ENCODE measurements around the gene HSD17B11.
"Not testable (repeated sequence)": the region's sequence is repeated elsewhere in the genome, so short reads cannot be mapped to it uniquely, and the experiment has no call there.

HSD17B11 gene

DNA sequence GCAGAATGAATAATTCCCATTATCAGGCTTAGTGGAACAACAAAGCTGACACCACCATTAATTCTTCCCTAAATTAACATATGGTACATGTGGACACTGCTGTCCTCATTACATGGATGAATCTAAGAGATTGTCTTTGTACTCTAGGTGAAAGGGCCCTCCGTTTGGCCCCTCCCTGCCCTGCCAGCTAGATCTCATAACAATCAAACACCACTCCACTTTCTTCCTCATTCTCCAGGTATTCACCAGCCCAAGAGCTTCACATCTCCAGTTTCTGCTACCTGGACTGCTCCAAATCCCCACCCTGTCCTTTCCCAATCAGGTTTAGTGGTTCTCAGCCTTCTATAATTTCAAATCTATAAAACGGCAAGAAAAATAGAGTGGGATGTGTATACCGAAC lies 3.8 kb downstream of the HSD17B11 start:
- H3K4me1 ChIP-seq (ENCODE audit: control insufficient read depth, insufficient read depth, low read length), result no peaks in the 10 kb centered on the region
- POLR2A ChIA-PET, result no interaction called here
- H3K9me3 ChIP-seq (ENCODE audit: control insufficient read depth, insufficient read depth, low read depth, low read length), result no peaks in the 10 kb centered on the region
- H3K36me3 ChIP-seq (ENCODE audit: control insufficient read depth in 2 of 2, insufficient read depth in 1 of 2, low read length in 2 of 2), result peaks cover 0 to 18% of the 10 kb centered on the region in 2 experiments; a peak in 1 of 3 replicates
- no peak overlapping the region for H3K27ac ChIP-seq (ENCODE audit: extremely low read depth, low read depth, low read length)
- CTCF ChIA-PET, result interaction anchor here (0.6 to 2.0 kb wide), 2 partner anchors 11 to 78 kb away, joined by 3 to 4 read pairs; no protein-coding TSS in a partner anchor
- TF ChIP-seq ZNF174 (tag by site-specific recombination; IDR thresholded peaks at IDR 0.05), result no peak
- no peak for TF ChIP-seq ZNF202 (tag by site-specific recombination; IDR thresholded peaks at IDR 0.05; ENCODE audit: borderline replicate concordance)
- H3K4me3 ChIP-seq (ENCODE audit: low read depth, low read length), result no peak overlapping the region

- H3K36me3 ChIP-seq (ENCODE audit: control insufficient read depth in 2 of 2, insufficient read depth in 1 of 2, low read length in 2 of 2), result peaks cover 0 to 35% of the 10 kb centered on the region in 2 experiments; a peak in 2 of 3 replicates
- H3K9me3 ChIP-seq (ENCODE audit: control insufficient read depth, insufficient read depth, low read depth, low read length); H3K4me1 ChIP-seq (ENCODE audit: control insufficient read depth, insufficient read depth, low read length); H3K4me3 ChIP-seq (ENCODE audit: low read depth, low read length); POLR2A ChIA-PET; H3K27ac ChIP-seq (ENCODE audit: extremely low read depth, low read depth, low read length); CTCF ChIA-PET: not testable (repeated sequence)
Measured at GRCh38 chr4:87384466-87385132, 6.4 kb downstream of the HSD17B11 start.

- H3K27ac ChIP-seq (ENCODE audit: extremely low read depth, low read depth, low read length), result no peak overlapping the region
- peaks cover 0 to 30% of the 10 kb centered on the region in 2 experiments; a peak in 2 of 3 replicates for H3K36me3 ChIP-seq (ENCODE audit: control insufficient read depth in 2 of 2, insufficient read depth in 1 of 2, low read length in 2 of 2)
- no peaks in the 10 kb centered on the region for H3K4me1 ChIP-seq (ENCODE audit: control insufficient read depth, insufficient read depth, low read length)
- CTCF ChIA-PET, result no interaction called here
- no peak overlapping the region for H3K4me3 ChIP-seq (ENCODE audit: low read depth, low read length)
- H3K9me3 ChIP-seq (ENCODE audit: control insufficient read depth, insufficient read depth, low read depth, low read length), result no peaks in the 10 kb centered on the region
- POLR2A ChIA-PET, result interaction anchor here (1.5 kb wide), 1 partner anchor 8 kb away, joined by 4 read pairs; the partner anchor contains the start of gene HSD17B11
- TF ChIP-seq, protein P1, sequence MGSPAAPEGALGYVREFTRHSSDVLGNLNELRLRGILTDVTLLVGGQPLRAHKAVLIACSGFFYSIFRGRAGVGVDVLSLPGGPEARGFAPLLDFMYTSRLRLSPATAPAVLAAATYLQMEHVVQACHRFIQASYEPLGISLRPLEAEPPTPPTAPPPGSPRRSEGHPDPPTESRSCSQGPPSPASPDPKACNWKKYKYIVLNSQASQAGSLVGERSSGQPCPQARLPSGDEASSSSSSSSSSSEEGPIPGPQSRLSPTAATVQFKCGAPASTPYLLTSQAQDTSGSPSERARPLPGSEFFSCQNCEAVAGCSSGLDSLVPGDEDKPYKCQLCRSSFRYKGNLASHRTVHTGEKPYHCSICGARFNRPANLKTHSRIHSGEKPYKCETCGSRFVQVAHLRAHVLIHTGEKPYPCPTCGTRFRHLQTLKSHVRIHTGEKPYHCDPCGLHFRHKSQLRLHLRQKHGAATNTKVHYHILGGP (tag by site-specific recombination; IDR thresholded peaks at IDR 0.05), result no peak
- TF ChIP-seq ZNF600 (tag by site-specific recombination; IDR thresholded peaks at IDR 0.05), result no peak
- TF ChIP-seq GFI1B (tag by site-specific recombination; IDR thresholded peaks at IDR 0.05), result no peak
- TF ChIP-seq ZBTB20 (tag by site-specific recombination; IDR thresholded peaks at IDR 0.05), result no peak
- TF ChIP-seq, protein P2, sequence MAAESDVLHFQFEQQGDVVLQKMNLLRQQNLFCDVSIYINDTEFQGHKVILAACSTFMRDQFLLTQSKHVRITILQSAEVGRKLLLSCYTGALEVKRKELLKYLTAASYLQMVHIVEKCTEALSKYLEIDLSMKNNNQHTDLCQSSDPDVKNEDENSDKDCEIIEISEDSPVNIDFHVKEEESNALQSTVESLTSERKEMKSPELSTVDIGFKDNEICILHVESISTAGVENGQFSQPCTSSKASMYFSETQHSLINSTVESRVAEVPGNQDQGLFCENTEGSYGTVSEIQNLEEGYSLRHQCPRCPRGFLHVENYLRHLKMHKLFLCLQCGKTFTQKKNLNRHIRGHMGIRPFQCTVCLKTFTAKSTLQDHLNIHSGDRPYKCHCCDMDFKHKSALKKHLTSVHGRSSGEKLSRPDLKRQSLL (tag by site-specific recombination; IDR thresholded peaks at IDR 0.05), result no peak
- TF ChIP-seq ZNF747 (tag by site-specific recombination; IDR thresholded peaks at IDR 0.05), result no peak
- no peak for TF ChIP-seq ZNF548 (tag by site-specific recombination; IDR thresholded peaks at IDR 0.05)
- no peak for TF ChIP-seq ZNF274 (IDR thresholded peaks at IDR 0.05; ENCODE audit: low read length)
- no peak for TF ChIP-seq ZNF274 (tag by site-specific recombination; IDR thresholded peaks at IDR 0.05; ENCODE audit: borderline replicate concordance)
- no peak for TF ChIP-seq ZNF521 (tag by site-specific recombination; IDR thresholded peaks at IDR 0.05)
- no peak for TF ChIP-seq ZNF585B (tag by site-specific recombination; IDR thresholded peaks at IDR 0.05)
- no peak for TF ChIP-seq ZNF423 (tag by site-specific recombination; IDR thresholded peaks at IDR 0.05)
- no peak for TF ChIP-seq ZBTB1 (tag by site-specific recombination; IDR thresholded peaks at IDR 0.05)
- TF ChIP-seq KLF17 (tag by site-specific recombination; IDR thresholded peaks at IDR 0.05), result no peak
- no peak for TF ChIP-seq ZNF121 (tag by site-specific recombination; IDR thresholded peaks at IDR 0.05)
- TF ChIP-seq ZNF16 (tag by site-specific recombination; IDR thresholded peaks at IDR 0.05; ENCODE audit: low read depth), result no peak
- TF ChIP-seq, protein P3, sequence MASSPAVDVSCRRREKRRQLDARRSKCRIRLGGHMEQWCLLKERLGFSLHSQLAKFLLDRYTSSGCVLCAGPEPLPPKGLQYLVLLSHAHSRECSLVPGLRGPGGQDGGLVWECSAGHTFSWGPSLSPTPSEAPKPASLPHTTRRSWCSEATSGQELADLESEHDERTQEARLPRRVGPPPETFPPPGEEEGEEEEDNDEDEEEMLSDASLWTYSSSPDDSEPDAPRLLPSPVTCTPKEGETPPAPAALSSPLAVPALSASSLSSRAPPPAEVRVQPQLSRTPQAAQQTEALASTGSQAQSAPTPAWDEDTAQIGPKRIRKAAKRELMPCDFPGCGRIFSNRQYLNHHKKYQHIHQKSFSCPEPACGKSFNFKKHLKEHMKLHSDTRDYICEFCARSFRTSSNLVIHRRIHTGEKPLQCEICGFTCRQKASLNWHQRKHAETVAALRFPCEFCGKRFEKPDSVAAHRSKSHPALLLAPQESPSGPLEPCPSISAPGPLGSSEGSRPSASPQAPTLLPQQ (tag by site-specific recombination; IDR thresholded peaks at IDR 0.05), result no peak
- TF ChIP-seq, protein P4, sequence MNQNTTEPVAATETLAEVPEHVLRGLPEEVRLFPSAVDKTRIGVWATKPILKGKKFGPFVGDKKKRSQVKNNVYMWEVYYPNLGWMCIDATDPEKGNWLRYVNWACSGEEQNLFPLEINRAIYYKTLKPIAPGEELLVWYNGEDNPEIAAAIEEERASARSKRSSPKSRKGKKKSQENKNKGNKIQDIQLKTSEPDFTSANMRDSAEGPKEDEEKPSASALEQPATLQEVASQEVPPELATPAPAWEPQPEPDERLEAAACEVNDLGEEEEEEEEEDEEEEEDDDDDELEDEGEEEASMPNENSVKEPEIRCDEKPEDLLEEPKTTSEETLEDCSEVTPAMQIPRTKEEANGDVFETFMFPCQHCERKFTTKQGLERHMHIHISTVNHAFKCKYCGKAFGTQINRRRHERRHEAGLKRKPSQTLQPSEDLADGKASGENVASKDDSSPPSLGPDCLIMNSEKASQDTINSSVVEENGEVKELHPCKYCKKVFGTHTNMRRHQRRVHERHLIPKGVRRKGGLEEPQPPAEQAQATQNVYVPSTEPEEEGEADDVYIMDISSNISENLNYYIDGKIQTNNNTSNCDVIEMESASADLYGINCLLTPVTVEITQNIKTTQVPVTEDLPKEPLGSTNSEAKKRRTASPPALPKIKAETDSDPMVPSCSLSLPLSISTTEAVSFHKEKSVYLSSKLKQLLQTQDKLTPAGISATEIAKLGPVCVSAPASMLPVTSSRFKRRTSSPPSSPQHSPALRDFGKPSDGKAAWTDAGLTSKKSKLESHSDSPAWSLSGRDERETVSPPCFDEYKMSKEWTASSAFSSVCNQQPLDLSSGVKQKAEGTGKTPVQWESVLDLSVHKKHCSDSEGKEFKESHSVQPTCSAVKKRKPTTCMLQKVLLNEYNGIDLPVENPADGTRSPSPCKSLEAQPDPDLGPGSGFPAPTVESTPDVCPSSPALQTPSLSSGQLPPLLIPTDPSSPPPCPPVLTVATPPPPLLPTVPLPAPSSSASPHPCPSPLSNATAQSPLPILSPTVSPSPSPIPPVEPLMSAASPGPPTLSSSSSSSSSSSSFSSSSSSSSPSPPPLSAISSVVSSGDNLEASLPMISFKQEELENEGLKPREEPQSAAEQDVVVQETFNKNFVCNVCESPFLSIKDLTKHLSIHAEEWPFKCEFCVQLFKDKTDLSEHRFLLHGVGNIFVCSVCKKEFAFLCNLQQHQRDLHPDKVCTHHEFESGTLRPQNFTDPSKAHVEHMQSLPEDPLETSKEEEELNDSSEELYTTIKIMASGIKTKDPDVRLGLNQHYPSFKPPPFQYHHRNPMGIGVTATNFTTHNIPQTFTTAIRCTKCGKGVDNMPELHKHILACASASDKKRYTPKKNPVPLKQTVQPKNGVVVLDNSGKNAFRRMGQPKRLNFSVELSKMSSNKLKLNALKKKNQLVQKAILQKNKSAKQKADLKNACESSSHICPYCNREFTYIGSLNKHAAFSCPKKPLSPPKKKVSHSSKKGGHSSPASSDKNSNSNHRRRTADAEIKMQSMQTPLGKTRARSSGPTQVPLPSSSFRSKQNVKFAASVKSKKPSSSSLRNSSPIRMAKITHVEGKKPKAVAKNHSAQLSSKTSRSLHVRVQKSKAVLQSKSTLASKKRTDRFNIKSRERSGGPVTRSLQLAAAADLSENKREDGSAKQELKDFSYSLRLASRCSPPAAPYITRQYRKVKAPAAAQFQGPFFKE (tag by site-specific recombination; IDR thresholded peaks at IDR 0.05; ENCODE audit: borderline replicate concordance), result no peak
- TF ChIP-seq ZNF239 (tag by site-specific recombination; IDR thresholded peaks at IDR 0.05), result no peak
Measured at GRCh38 chr4:87382931-87383330, 8.1 kb downstream of the HSD17B11 start.

Measured in HEK293 (cell line).